Measurements from ENCODE around the gene ZNF330. TPM values are rescaled to one million over a fixed set of nuclear protein-coding genes. Genes with fewer than 3 reads are reported as not detected.
A peak's percentile ranks its signal among the peaks of the same experiment; 100 is the strongest.

ZNF330 gene
- total and polyA plus RNA-seq, 2 experiments from 2014 or later, result 32.3 to 38.9 TPM

DNA sequence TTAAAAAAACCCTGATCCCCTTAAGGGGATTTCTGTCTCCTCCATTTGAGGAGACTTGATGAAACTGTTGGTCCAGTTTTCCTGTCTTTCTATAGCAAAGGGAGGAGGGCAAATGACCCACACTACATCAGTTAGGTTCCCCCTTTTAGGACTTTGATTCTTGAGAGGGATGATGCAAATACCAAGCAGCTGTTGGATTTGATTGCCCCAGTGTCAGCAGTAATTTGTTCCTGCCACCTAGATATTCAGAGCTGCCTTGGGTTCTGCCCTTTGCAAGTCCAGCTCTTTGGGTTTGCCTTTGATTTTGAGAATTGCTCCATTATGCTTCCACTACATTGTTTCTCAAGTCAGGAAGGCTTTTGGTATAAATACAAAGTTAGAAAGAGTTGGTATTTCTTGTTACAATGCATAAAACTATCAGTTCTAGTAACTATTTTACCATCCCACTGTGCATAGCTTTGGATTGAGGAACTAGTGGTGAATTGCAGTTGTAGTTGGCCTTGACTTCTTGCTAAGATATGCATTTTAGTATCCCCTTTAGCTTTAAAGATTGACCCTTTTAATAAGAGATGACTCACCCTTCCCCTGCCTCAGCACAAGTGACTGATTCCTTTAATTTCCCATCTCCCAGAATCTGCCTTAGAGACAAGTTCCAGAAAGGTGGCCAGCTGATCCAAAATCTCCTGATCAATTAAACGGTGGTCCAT, 24.3 kb upstream of the ZNF330 start (continued):
- TF ChIP-seq EZH2phosphoT487 (IDR thresholded peaks at IDR 0.05; ENCODE audit: unreplicated experiment) (no peak), ZNF114 (CRISPR knock-in tag; IDR thresholded peaks at IDR 0.05) (no peak), JUNB (IDR thresholded peaks at IDR 0.05; ENCODE audit: unreplicated experiment) (no peak)
- TF ChIP-seq, protein P1, sequence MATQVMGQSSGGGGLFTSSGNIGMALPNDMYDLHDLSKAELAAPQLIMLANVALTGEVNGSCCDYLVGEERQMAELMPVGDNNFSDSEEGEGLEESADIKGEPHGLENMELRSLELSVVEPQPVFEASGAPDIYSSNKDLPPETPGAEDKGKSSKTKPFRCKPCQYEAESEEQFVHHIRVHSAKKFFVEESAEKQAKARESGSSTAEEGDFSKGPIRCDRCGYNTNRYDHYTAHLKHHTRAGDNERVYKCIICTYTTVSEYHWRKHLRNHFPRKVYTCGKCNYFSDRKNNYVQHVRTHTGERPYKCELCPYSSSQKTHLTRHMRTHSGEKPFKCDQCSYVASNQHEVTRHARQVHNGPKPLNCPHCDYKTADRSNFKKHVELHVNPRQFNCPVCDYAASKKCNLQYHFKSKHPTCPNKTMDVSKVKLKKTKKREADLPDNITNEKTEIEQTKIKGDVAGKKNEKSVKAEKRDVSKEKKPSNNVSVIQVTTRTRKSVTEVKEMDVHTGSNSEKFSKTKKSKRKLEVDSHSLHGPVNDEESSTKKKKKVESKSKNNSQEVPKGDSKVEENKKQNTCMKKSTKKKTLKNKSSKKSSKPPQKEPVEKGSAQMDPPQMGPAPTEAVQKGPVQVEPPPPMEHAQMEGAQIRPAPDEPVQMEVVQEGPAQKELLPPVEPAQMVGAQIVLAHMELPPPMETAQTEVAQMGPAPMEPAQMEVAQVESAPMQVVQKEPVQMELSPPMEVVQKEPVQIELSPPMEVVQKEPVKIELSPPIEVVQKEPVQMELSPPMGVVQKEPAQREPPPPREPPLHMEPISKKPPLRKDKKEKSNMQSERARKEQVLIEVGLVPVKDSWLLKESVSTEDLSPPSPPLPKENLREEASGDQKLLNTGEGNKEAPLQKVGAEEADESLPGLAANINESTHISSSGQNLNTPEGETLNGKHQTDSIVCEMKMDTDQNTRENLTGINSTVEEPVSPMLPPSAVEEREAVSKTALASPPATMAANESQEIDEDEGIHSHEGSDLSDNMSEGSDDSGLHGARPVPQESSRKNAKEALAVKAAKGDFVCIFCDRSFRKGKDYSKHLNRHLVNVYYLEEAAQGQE (IDR thresholded peaks at IDR 0.05; ENCODE audit: unreplicated experiment), result no peak

DNA sequence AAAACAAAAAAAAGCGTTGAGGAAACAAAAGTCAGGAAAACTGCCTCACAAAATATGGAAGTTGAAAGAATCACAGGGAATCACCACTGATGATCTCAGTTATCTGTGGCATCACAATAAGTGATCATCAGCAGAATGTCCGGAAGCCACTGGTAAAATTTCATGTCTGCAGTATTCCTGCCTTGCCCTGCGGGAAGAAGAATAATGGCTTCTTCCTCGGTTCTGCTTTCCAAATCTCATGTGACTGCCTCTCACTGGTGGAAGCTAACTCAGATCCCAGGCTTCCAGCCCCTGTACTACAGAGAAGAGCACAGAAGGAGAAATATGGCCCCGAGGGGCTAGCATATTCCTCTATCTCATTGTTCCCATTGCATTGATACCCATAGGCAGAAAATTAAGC, 12.7 kb upstream of the ZNF330 start:
- no peak overlapping the region for H3K27ac ChIP-seq (ENCODE audit: low read depth)
- no peak for ATAC-seq
- TF ChIP-seq STAT1 (IDR thresholded peaks at IDR 0.05; ENCODE audit: unreplicated experiment) (no peak), JUNB (IDR thresholded peaks at IDR 0.05; ENCODE audit: unreplicated experiment) (no peak), EZH2phosphoT487 (IDR thresholded peaks at IDR 0.05; ENCODE audit: unreplicated experiment) (no peak), ZNF114 (CRISPR knock-in tag; IDR thresholded peaks at IDR 0.05) (no peak), ZNF462 (CRISPR knock-in tag; IDR thresholded peaks at IDR 0.05) (no peak), POLR2AphosphoS5 (IDR thresholded peaks at IDR 0.05; ENCODE audit: low read depth) (no peak), NANOG (IDR thresholded peaks at IDR 0.05; ENCODE audit: borderline replicate concordance) (no peak)
- TF ChIP-seq, protein P1 (IDR thresholded peaks at IDR 0.05; ENCODE audit: unreplicated experiment), result no peak
- TF ChIP-seq, protein P2, sequence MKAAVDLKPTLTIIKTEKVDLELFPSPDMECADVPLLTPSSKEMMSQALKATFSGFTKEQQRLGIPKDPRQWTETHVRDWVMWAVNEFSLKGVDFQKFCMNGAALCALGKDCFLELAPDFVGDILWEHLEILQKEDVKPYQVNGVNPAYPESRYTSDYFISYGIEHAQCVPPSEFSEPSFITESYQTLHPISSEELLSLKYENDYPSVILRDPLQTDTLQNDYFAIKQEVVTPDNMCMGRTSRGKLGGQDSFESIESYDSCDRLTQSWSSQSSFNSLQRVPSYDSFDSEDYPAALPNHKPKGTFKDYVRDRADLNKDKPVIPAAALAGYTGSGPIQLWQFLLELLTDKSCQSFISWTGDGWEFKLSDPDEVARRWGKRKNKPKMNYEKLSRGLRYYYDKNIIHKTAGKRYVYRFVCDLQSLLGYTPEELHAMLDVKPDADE (IDR thresholded peaks at IDR 0.05), result no peak

More for the DNA sequence above, 12.7 kb upstream of the ZNF330 start:
- Histone ChIP-seq H3K79me2 (replicated peaks; ENCODE audit: insufficient read depth) (no peaks in the 10 kb centered on the region), H3K4me1 (ENCODE audit: insufficient read depth) (no peaks in the 10 kb centered on the region), H3K27me3 (ENCODE audit: insufficient read depth) (no peaks in the 10 kb centered on the region), H3K36me3 (ENCODE audit: insufficient read depth) (no peaks in the 10 kb centered on the region), H2AFZ (peak overlapping the region; percentile 30; the same call in 1 of the 2 replicates), H3K9me2 (ENCODE audit: insufficient read depth) (0 out of 2 replicates have a peak, but pooled peaks cover 3% of the 10 kb centered on the region), H4K20me1 (replicated peaks; ENCODE audit: insufficient read depth) (no peaks in the 10 kb centered on the region), H3K4me3 (no peak overlapping the region), H3K4me2 (no peak overlapping the region), H3F3A (replicated peaks; ENCODE audit: low read depth) (no peaks in the 10 kb centered on the region)
- Mint-ChIP-seq H3K4me1 (no peaks in the 10 kb centered on the region), H3K27ac (no peak overlapping the region), H3K9me3 (peaks cover 5% of the 10 kb centered on the region), H3K36me3 (ENCODE audit: low read depth) (peaks cover 3% of the 10 kb centered on the region), H3K27me3 (ENCODE audit: insufficient read depth, low read depth, poor library complexity) (peaks cover 4% of the 10 kb centered on the region), H3K4me3 (no peak overlapping the region)
- DNase-seq (ENCODE audit: low spot score), result no peak
